Progenitor cell of endocrine pancreas (in vitro differentiated cells): ENCODE data around the gene PEX10. TPM values are rescaled to one million over a fixed set of nuclear protein-coding genes. Genes with fewer than 3 reads are reported as not detected.

Source experiments
- DNase-seq: peaks from one replicate; pipeline ENCODE4 v3.0.0; 2021; ENCODE audit warnings: low spot score; ENCODE audit not compliant: unreplicated experiment
- H3K27ac Mint-ChIP-seq: 2 replicates; pipeline ENCODE4 v1.8.0; 2021; ENCODE audit warnings: mild to moderate bottlenecking, moderate library complexity, mixed read lengths
- H3K27me3 Mint-ChIP-seq: 2 replicates; pipeline ENCODE4 v1.8.0; 2021; ENCODE audit warnings: mixed read lengths
- H3K36me3 Mint-ChIP-seq: 2 replicates; pipeline ENCODE4 v1.8.0; 2022; ENCODE audit warnings: mixed read lengths; ENCODE audit not compliant: insufficient read depth
- H3K4me1 Mint-ChIP-seq: 2 replicates; pipeline ENCODE4 v1.8.0; 2021; ENCODE audit warnings: low read depth, mixed read lengths
- H3K4me3 Mint-ChIP-seq: 2 replicates; pipeline ENCODE4 v1.8.0; 2021; ENCODE audit warnings: low read depth, mild to moderate bottlenecking, moderate library complexity, mixed read lengths
- H3K9me3 Mint-ChIP-seq: 2 replicates; pipeline ENCODE4 v1.8.0; 2021; ENCODE audit warnings: low read depth, mixed read lengths
- total RNA-seq: library from RNA; stranded (reverse); gene quantifications from 2 replicates; pipeline ENCODE4 v1.2.1, GENCODE V29; 2021
- TF ChIP-seq, protein P1 (sequence below): fragments of 200-600 bp; sonication (generic); IDR thresholded peaks from one replicate; pipeline ENCODE4 v1.5.0; 2021; ENCODE audit warnings: antibody characterized with exemption, mild to moderate bottlenecking; ENCODE audit not compliant: unreplicated experiment

Gene PEX10
- total RNA-seq, 1 donor from 2014 or later, result 27.5 TPM

DNA sequence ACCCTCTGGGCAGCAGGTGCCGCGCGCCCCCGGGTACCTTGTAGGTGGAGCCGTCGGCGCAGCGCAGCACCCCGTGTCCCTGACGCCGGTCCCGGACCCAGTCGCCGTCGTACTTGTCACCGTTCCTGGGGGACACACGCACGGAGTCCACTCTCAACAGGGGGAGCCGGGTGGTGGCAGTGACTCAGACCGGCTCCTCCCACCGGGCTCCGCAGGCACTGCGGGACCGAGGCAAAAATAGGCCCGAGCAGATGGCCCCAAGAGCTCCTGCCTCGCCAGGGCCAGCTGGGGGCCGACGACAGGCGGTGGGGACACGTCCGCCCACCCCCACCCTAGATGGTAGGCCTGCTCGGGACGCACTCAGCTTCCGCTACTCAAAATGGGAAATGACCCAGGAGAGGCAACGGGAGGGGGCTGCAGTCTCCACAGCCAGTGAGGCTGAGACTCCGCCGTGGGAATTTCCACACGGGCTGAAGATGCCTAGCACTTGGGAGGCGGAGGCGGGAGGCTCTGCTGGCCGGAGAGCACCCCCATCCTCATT lies 27.4 kb downstream of the PEX10 start:
- H3K4me1 Mint-ChIP-seq, result no peaks in the 10 kb centered on the region
- H3K9me3 Mint-ChIP-seq, result no peaks in the 10 kb centered on the region
- no peaks in the 10 kb centered on the region for H3K27me3 Mint-ChIP-seq
- no peak for DNase-seq
- TF ChIP-seq, protein P1, sequence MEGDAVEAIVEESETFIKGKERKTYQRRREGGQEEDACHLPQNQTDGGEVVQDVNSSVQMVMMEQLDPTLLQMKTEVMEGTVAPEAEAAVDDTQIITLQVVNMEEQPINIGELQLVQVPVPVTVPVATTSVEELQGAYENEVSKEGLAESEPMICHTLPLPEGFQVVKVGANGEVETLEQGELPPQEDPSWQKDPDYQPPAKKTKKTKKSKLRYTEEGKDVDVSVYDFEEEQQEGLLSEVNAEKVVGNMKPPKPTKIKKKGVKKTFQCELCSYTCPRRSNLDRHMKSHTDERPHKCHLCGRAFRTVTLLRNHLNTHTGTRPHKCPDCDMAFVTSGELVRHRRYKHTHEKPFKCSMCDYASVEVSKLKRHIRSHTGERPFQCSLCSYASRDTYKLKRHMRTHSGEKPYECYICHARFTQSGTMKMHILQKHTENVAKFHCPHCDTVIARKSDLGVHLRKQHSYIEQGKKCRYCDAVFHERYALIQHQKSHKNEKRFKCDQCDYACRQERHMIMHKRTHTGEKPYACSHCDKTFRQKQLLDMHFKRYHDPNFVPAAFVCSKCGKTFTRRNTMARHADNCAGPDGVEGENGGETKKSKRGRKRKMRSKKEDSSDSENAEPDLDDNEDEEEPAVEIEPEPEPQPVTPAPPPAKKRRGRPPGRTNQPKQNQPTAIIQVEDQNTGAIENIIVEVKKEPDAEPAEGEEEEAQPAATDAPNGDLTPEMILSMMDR, result no peak
- H3K27ac Mint-ChIP-seq, result no peak overlapping the region
- no peaks in the 10 kb centered on the region for H3K36me3 Mint-ChIP-seq
- no peak overlapping the region for H3K4me3 Mint-ChIP-seq

DNA sequence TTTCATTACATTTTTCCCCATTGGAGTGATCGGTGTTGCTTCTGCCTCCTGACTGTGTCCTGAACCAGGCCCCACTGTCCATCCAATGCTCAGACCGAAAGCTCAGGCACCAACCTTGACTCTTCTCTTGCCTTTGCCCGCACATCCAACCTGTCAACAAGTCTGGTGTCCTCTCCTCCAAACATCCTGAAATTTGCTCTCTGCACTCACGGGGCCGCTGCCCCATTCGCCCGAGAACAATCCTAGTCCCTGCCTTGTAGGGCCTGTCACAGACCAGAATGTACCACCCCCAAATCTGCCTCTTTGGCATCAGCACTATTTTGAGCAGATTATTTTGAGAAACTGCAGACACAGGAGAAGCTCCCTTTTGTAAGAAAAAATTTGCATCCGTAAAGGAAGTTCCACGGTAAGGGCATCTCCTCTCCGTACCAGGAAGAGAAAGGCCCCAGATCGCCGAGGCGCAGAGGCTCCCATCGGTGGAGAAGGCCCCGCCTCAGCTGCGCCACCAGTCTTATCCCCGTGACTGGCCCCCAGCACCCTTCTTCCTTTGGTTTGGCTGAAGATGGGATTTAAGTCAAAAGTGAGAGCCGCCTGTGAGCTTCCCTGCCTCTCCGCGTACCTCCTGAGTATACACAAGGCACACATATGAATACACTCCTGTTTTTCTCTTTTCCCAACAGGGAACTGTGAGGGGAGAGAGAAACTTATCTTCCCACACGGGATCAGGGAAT lies 28.1 kb downstream of the PEX10 start:
- DNase-seq, result no peak
- H3K27me3 Mint-ChIP-seq, result no peaks in the 10 kb centered on the region
- H3K9me3 Mint-ChIP-seq, result no peaks in the 10 kb centered on the region
- no peaks in the 10 kb centered on the region for H3K36me3 Mint-ChIP-seq
- TF ChIP-seq, protein P1, result no peak
- no peaks in the 10 kb centered on the region for H3K4me1 Mint-ChIP-seq
- H3K27ac Mint-ChIP-seq, result no peak overlapping the region
- no peak overlapping the region for H3K4me3 Mint-ChIP-seq

DNA sequence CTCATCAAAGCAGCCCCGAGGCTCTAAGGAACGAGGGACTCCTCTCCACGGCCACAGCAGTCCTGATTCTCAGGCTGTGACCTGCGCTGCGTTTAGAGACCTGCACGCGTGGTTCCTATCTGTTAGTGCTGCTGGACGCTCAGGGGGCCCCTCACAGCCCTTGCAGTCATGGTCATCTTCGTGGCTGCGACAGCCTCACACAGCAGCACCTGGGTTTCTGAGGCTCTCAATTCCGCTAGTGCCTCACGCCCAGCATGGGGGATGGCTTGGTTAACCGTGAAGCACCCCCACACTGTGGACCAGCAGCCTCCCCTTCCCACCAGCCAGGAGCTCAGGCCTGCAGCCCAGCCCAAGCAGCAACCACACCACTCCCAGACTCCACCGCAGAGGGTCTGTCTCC lies 28.8 kb downstream of the PEX10 start:
- Mint-ChIP-seq H3K9me3 (no peaks in the 10 kb centered on the region), H3K4me1 (no peaks in the 10 kb centered on the region), H3K27ac (no peak overlapping the region), H3K36me3 (no peaks in the 10 kb centered on the region), H3K4me3 (no peak overlapping the region), H3K27me3 (no peaks in the 10 kb centered on the region)
- DNase-seq, result no peak
- TF ChIP-seq, protein P1, result no peak

DNA sequence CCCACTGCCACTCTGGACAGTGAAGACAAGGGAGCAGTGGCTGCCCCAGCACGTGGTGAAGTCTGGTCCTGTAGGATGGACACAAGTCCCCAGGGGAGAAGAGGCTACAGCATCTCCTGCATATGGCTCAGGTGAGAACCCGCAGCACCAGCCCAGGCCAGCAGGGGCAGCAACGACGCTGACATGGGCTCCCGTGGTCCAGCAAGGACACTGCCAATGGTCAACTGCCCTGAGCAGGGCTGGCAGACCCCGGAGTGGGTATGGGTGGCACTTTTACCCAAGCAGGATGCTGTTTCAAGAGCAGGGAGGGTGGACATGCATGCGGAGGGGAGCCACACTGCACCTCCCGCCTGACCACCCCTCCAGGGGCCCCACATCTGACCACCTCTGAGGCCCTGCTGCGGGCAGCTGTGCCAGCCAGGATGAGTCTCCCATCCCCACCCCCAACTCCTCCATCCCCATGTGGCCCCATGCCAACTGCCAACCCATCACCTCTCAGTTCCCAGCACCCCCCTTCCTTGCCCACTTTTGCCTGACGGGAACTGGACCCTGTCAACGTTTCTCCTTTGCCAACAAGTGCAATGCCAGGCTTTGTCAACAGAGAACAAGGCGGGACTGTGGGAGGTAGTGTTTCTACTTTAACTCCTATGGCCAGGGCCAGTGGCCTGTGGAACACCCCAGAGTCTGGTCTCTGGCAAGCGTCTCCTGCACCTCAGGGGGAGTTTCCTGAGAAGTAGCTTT lies 29.6 kb downstream of the PEX10 start:
- no peaks in the 10 kb centered on the region for H3K4me1 Mint-ChIP-seq
- no peak overlapping the region for H3K4me3 Mint-ChIP-seq
- H3K36me3 Mint-ChIP-seq, result no peaks in the 10 kb centered on the region
- H3K27ac Mint-ChIP-seq, result no peak overlapping the region
- no peaks in the 10 kb centered on the region for H3K9me3 Mint-ChIP-seq
- no peaks in the 10 kb centered on the region for H3K27me3 Mint-ChIP-seq
- DNase-seq, result peak; percentile 49
- TF ChIP-seq, protein P1, result peak; percentile 58

DNA sequence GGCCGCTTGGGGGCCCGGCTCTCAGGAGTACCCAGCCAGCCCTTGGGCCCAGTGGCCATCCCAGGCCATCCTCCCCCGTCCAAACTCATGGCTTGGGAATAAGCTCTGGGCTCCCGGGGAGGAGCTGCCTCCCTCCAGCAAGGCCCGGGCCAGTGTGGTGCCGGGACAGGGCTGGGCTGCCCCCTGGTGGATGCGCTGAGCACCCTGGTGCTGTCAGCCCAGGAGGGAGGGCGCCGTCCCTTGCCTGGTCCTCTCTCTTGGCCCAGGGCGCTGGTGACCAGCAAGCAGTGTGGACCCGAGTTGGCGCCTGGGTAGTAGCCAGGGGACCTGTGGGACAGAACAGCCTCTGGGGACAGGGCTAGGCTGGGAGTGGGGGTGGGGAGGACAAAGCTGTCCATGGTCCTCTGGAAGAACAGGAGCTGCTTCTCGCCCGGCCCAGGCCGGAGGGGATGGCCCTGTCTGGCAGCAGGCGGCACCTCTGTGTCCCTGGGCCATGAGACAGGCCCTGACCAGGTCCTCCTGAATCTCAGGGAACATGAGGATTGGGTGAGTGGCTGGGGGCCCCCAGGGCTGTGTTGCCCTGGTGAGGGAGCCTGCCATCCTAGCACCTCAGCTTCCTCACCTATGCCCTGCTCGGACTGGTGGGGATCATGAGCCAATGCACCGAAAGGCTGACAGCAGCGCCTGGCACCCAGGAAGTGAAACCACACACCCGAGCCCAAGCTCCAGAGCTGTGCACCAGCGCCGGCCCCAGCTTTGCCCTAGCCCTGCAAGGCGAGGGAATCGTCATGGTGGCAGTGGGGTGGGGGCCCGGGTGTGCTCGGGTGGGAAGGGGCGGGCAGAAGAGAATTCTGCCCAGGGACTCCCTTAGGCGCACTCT lies 30.4 kb downstream of the PEX10 start:
- Mint-ChIP-seq H3K4me3 (no peak overlapping the region), H3K4me1 (no peaks in the 10 kb centered on the region), H3K9me3 (no peaks in the 10 kb centered on the region), H3K27ac (no peak overlapping the region), H3K36me3 (no peaks in the 10 kb centered on the region), H3K27me3 (no peaks in the 10 kb centered on the region)
- TF ChIP-seq, protein P1, result peak; percentile 83
- DNase-seq, result peak; percentile 65
